H9 (cell line): ENCODE results near the gene SH3RF3. TPM values are rescaled to one million over a fixed set of nuclear protein-coding genes. Genes with fewer than 3 reads are reported as not detected.

Experiments
- DNase-seq: peaks from one replicate; pipeline ENCODE4 v3.0.0-alpha.2; 2017
- H2AFZ ChIP-seq: one replicate; pipeline ENCODE4 v1.6.1; 2013; ENCODE audit warnings: mild to moderate bottlenecking, low read length, control low read depth, moderate library complexity
- H2AK5ac ChIP-seq: 2 replicates; pipeline ENCODE4 v1.6.1; 2013; ENCODE audit warnings: low read length, control low read depth, mixed read lengths; ENCODE audit not compliant: insufficient read length
- H2BK120ac ChIP-seq: one replicate; pipeline ENCODE4 v1.6.1; 2013; ENCODE audit warnings: low read depth, mild to moderate bottlenecking, low read length, control low read depth, inconsistent platforms; ENCODE audit not compliant: poor library complexity, severe bottlenecking
- H2BK12ac ChIP-seq: 2 replicates; pipeline ENCODE4 v1.6.1; 2013; ENCODE audit warnings: low read length, control low read depth, mixed read lengths, low read depth; ENCODE audit not compliant: insufficient read length
- H2BK15ac ChIP-seq: 2 replicates; pipeline ENCODE4 v1.6.1; 2013; ENCODE audit warnings: low read depth, low read length, control low read depth
- H2BK20ac ChIP-seq: one replicate; pipeline ENCODE4 v1.6.1; 2013; ENCODE audit warnings: low read depth, mild to moderate bottlenecking, low read length, control low read depth, inconsistent platforms; ENCODE audit not compliant: poor library complexity, severe bottlenecking
- H2BK5ac ChIP-seq: 2 replicates; pipeline ENCODE4 v1.6.1; 2013; ENCODE audit warnings: low read length, control low read depth, mixed read lengths; ENCODE audit not compliant: insufficient read length
- H3K14ac ChIP-seq: 2 replicates; pipeline ENCODE4 v1.6.1; 2013; ENCODE audit warnings: low read length, control low read depth; ENCODE audit not compliant: insufficient read depth
- H3K18ac ChIP-seq: 2 replicates; pipeline ENCODE4 v1.6.1; 2013; ENCODE audit warnings: low read depth, mild to moderate bottlenecking, mixed read lengths, low read length, control low read depth; ENCODE audit not compliant: insufficient read length
- H3K23ac ChIP-seq: 2 replicates; pipeline ENCODE4 v1.6.1; 2013; ENCODE audit warnings: low read length, control low read depth, mixed read lengths, low read depth; ENCODE audit not compliant: insufficient read length
- H3K23me2 ChIP-seq: 2 replicates; pipeline ENCODE4 v1.6.1; 2013; ENCODE audit warnings: low read depth, mild to moderate bottlenecking, mixed read lengths, low read length, control low read depth; ENCODE audit not compliant: insufficient read length, poor library complexity, severe bottlenecking
- H3K27ac ChIP-seq: 2 replicates; pipeline ENCODE4 v1.5.1; 2013; ENCODE audit warnings: low read length, control low read depth, mixed read lengths, low read depth; ENCODE audit not compliant: insufficient read length
- H3K27me3 ChIP-seq: 2 replicates; pipeline ENCODE4 v1.6.1; 2013; ENCODE audit warnings: low read length, control low read depth, inconsistent platforms; ENCODE audit not compliant: insufficient read depth
- H3K4ac ChIP-seq: 2 replicates; pipeline ENCODE4 v1.6.1; 2013; ENCODE audit warnings: low read depth, mild to moderate bottlenecking, control low read depth, inconsistent platforms, low read length, moderate library complexity
- H3K4me1 ChIP-seq: 2 replicates; pipeline ENCODE4 v1.6.1; 2013; ENCODE audit warnings: low read length, control low read depth, inconsistent platforms; ENCODE audit not compliant: insufficient read depth
- H3K4me2 ChIP-seq: 2 replicates; pipeline ENCODE4 v1.6.1; 2013; ENCODE audit warnings: low read length, control low read depth, mixed read lengths; ENCODE audit not compliant: insufficient read length, insufficient read depth
- H3K56ac ChIP-seq: 2 replicates; pipeline ENCODE4 v1.6.1; 2013; ENCODE audit warnings: low read depth, mild to moderate bottlenecking, mixed read lengths, low read length, control low read depth; ENCODE audit not compliant: insufficient read length
- H3K79me1 ChIP-seq: 2 replicates; pipeline ENCODE4 v1.6.1; 2013; ENCODE audit warnings: low read depth, mild to moderate bottlenecking, moderate library complexity, low read length, control low read depth, inconsistent platforms; ENCODE audit not compliant: insufficient read depth, poor library complexity, severe bottlenecking
- H3K79me2 ChIP-seq: 2 replicates; pipeline ENCODE4 v1.6.1; 2013; ENCODE audit warnings: low read length, control low read depth, inconsistent platforms; ENCODE audit not compliant: insufficient read depth
- H3K9ac ChIP-seq: 2 replicates; pipeline ENCODE4 v1.6.1; 2013; ENCODE audit warnings: low read length, control low read depth, mixed read lengths; ENCODE audit not compliant: insufficient read length; ENCODE audit errors: extremely low read depth
- H3K9me3 ChIP-seq: one replicate; pipeline ENCODE4 v1.6.1; 2013; ENCODE audit warnings: low read depth, low read length, inconsistent platforms; ENCODE audit not compliant: control insufficient read depth
- H3T11ph ChIP-seq: one replicate; pipeline ENCODE4 v1.6.1; 2013; ENCODE audit warnings: mild to moderate bottlenecking, low read length, control low read depth, inconsistent platforms
- H4K20me1 ChIP-seq: one replicate; pipeline ENCODE4 v1.6.1; 2013; ENCODE audit not compliant: control insufficient read depth, insufficient read length, insufficient read depth
- H4K5ac ChIP-seq: 2 replicates; pipeline ENCODE4 v1.6.1; 2013; ENCODE audit warnings: low read depth, mild to moderate bottlenecking, mixed read lengths, low read length, control low read depth; ENCODE audit not compliant: insufficient read length
- H4K8ac ChIP-seq: replicated peaks from 2 replicates; pipeline ENCODE4 v1.6.1; 2013; ENCODE audit warnings: low read length, control low read depth, mixed read lengths, low read depth; ENCODE audit not compliant: insufficient read length
- H4K91ac ChIP-seq: 2 replicates; pipeline ENCODE4 v1.6.1; 2013; ENCODE audit warnings: low read depth, mild to moderate bottlenecking, moderate library complexity, mixed read lengths, low read length, control low read depth; ENCODE audit not compliant: insufficient read length
- H3K27ac Mint-ChIP-seq, 3 experiments: 2 replicates in 2 of 3; 3 replicates in 1 of 3; pipeline ENCODE4 v1.8.0; 2020 to 2021; ENCODE audit warnings: mixed read lengths in 3 of 3, mild to moderate bottlenecking in 1 of 3, moderate library complexity in 1 of 3
- H3K27me3 Mint-ChIP-seq: 2 replicates; pipeline ENCODE4 v1.8.0; 2021; ENCODE audit warnings: low read depth, mild to moderate bottlenecking, moderate library complexity, mixed read lengths
- H3K36me3 Mint-ChIP-seq, 3 experiments: 2 replicates in 2 of 3; 3 replicates in 1 of 3; pipeline ENCODE4 v1.8.0; 2020 to 2021; ENCODE audit warnings: low read depth in 3 of 3, mixed read lengths in 3 of 3; ENCODE audit not compliant: insufficient read depth in 1 of 3
- H3K4me1 Mint-ChIP-seq, 2 experiments: 2 replicates each; pipeline ENCODE4 v1.8.0; 2020; ENCODE audit warnings: mixed read lengths in 2 of 2
- H3K4me3 Mint-ChIP-seq, 2 experiments: 2 replicates in 1 of 2; 3 replicates in 1 of 2; pipeline ENCODE4 v1.8.0; 2020 to 2021; ENCODE audit warnings: mild to moderate bottlenecking in 2 of 2, mixed read lengths in 2 of 2, moderate library complexity in 1 of 2
- H3K9me3 Mint-ChIP-seq, 2 experiments: 2 replicates in 1 of 2; 3 replicates in 1 of 2; pipeline ENCODE4 v1.8.0; 2020; ENCODE audit warnings: mild to moderate bottlenecking in 2 of 2, mixed read lengths in 2 of 2, moderate library complexity in 1 of 2
- CTCF ChIP-seq: fragments of 200-600 bp; sonication (generic); conservative IDR thresholded peaks from 3 replicates; pipeline ENCODE4 v1.8.0; 2021; ENCODE audit warnings: antibody characterized with exemption, mild to moderate bottlenecking
- WGBS: extraction: QIAGEN DNeasy Blood & Tissue Kit; methylation state at CpG from one replicate; pipeline ENCODE4 v1.1.7; 2013; ENCODE audit warnings: missing lambda C conversion rate, low lambda C conversion rate, mixed read lengths; ENCODE audit not compliant: insufficient read length; ENCODE audit errors: extremely low coverage; 5-methylcytosine and 5-hydroxymethylcytosine counted together
- total RNA-seq: library from RNA; stranded (reverse); gene quantifications from 2 replicates; pipeline ENCODE4 v1.2.1, GENCODE V29; 2021

The SH3RF3 gene
- total RNA-seq, 1 experiment from 2014 or later, result 0.46 TPM

GRCh38 chr2:109256921-109257320, 127.9 kb downstream of the SH3RF3 start:
- Mint-ChIP-seq H3K36me3 (no peaks in the 10 kb centered on the region), H3K4me3 (no peak overlapping the region), H3K4me1 (peaks cover 4 to 5% of the 10 kb centered on the region in 2 experiments), H3K27me3 (peaks cover 1% of the 10 kb centered on the region; the same call in 1 of the 2 replicates), H3K27ac (peak overlapping the region in 1 of 3 experiments; percentile 75; a peak in 1 of 7 replicates), H3K9me3 (no peaks in the 10 kb centered on the region; a peak in 1 of 5 replicates)
- H3K27ac ChIP-seq, result no peak overlapping the region
- WGBS, result no CpG with 5 or more reads among the region's 7 CpGs
- no peak overlapping the region for H2AK5ac ChIP-seq
- H3T11ph ChIP-seq, result no peak overlapping the region
- no peaks in the 10 kb centered on the region for H4K20me1 ChIP-seq
- TF ChIP-seq CTCF, result no peak
- H2BK20ac ChIP-seq, result no peak overlapping the region
- H3K9me3 ChIP-seq, result no peaks in the 10 kb centered on the region
- DNase-seq, result peak; percentile 10
- no peak overlapping the region for H4K91ac ChIP-seq
- H3K4ac ChIP-seq, result no peak overlapping the region
- H2AFZ ChIP-seq, result no peak overlapping the region
- H3K56ac ChIP-seq, result no peak overlapping the region
- no peak overlapping the region for H3K4me2 ChIP-seq
- no peak overlapping the region for H3K14ac ChIP-seq
- H3K18ac ChIP-seq, result no peak overlapping the region
- no peaks in the 10 kb centered on the region for H3K23me2 ChIP-seq
- no peak overlapping the region for H2BK5ac ChIP-seq
- H3K79me2 ChIP-seq, result no peaks in the 10 kb centered on the region
- H4K8ac ChIP-seq, result peak overlapping the region; percentile 25
- no peak overlapping the region for H2BK15ac ChIP-seq
- no peaks in the 10 kb centered on the region for H3K27me3 ChIP-seq
- H3K23ac ChIP-seq, result no peak overlapping the region
- H3K4me1 ChIP-seq, result no peaks in the 10 kb centered on the region; the same call in 1 of the 2 replicates
- no peaks in the 10 kb centered on the region for H3K79me1 ChIP-seq
- no peak overlapping the region for H4K5ac ChIP-seq
- H2BK12ac ChIP-seq, result no peak overlapping the region
- no peak overlapping the region for H2BK120ac ChIP-seq
- H3K9ac ChIP-seq, result no peak overlapping the region
